Uterus (tissue), 4 donors: Measurements from ENCODE around the gene CFAP20DC. TPM values are rescaled to one million over a fixed set of nuclear protein-coding genes. Genes with fewer than 3 reads are reported as not detected.

Experiments
- DNase-seq, 2 donors: peaks; one replicate each; pipeline ENCODE4 v3.0.0-alpha.2; 2019 to 2020
- H3K27ac ChIP-seq, 2 donors: fragments of 200-600 bp; sonication (generic); 1 replicate in 1 of 2; 2 replicates in 1 of 2; pipeline ENCODE4 v1.5.1; 2016 to 2018
- H3K27me3 ChIP-seq, 2 donors: fragments of 200-600 bp; sonication (generic); one replicate each; pipeline ENCODE4 v1.5.1; 2018 to 2019; ENCODE audit warnings: control low read depth in 1 of 2
- H3K36me3 ChIP-seq, 2 donors: fragments of 200-600 bp; sonication (generic); one replicate each; pipeline ENCODE4 v1.5.1; 2019; ENCODE audit warnings: control low read depth in 1 of 2
- H3K4me1 ChIP-seq, 2 donors: fragments of 200-600 bp; sonication (generic); one replicate each; pipeline ENCODE4 v1.5.1; 2018 to 2019; ENCODE audit warnings: control low read depth in 1 of 2
- H3K4me3 ChIP-seq, 2 donors: fragments of 200-600 bp; sonication (generic); 1 replicate in 1 of 2; 2 replicates in 1 of 2; pipeline ENCODE4 v1.5.1; 2018 to 2019; ENCODE audit warnings: mild to moderate bottlenecking in 1 of 2
- H3K9me3 ChIP-seq, 2 donors: fragments of 200-600 bp; sonication (generic); one replicate each; pipeline ENCODE4 v1.5.1; 2019; ENCODE audit warnings: control low read depth in 1 of 2
- CTCF ChIP-seq, 4 experiments: fragments of 200-600 bp in 2 of 4; fragments of 450-650 bp in 2 of 4; sonication (generic) in 2 of 4; IDR thresholded peaks; one replicate each; pipeline ENCODE4 v1.5.1; 2016 to 2019; ENCODE audit warnings: antibody characterized with exemption in 4 of 4, mild to moderate bottlenecking in 2 of 4, moderate library complexity in 1 of 4
- POLR2A ChIP-seq, 2 donors: fragments of 450-650 bp; IDR thresholded peaks; one replicate each; pipeline ENCODE4 v1.6.1; 2016; ENCODE audit warnings: antibody characterized with exemption in 2 of 2, mild to moderate bottlenecking in 1 of 2, moderate library complexity in 1 of 2
- intact Hi-C: fragments of 100-400 bp; cut with DNase I; formaldehyde crosslinking; loops from one replicate; pipeline ENCODE4 v1.15.1; 2023; ENCODE audit warnings: low total_unique reads
- total RNA-seq, 4 donors: library from RNA; depleted of rRNA in 3 of 4; stranded (reverse); fragments of >200 nt in 3 of 4; gene quantifications; one replicate each; pipeline versions ENCODE4 v1.1.0 to v1.2.4, GENCODE V29; 2014 to 2023
- donor health status: DM: yes; HTN: yes; CAD: no.

The CFAP20DC gene
- total RNA-seq, 4 donors from 2014 or later = under 0.01 to 5.1 TPM; not detected in 2

- no peaks in the 10 kb centered on the region for H3K27me3 ChIP-seq
- intact Hi-C loops = no loop called here
- no peaks in the 10 kb centered on the region for H3K9me3 ChIP-seq
- H3K4me3 ChIP-seq = no peak overlapping the region
- no peaks in the 10 kb centered on the region for H3K36me3 ChIP-seq
- no peak for DNase-seq
- H3K4me1 ChIP-seq = no peaks in the 10 kb centered on the region
- no peak overlapping the region for H3K27ac ChIP-seq
- TF ChIP-seq POLR2A (IDR thresholded peaks at IDR 0.05) (no peak), CTCF (IDR thresholded peaks at IDR 0.05) (no peak)
These were observed 6.4 kb downstream of the CFAP20DC start for GRCh38 chr3:59043391-59043790.

- H3K27ac ChIP-seq = no peak overlapping the region
- intact Hi-C loops = no loop called here
- DNase-seq = no peak
- no peaks in the 10 kb centered on the region for H3K27me3 ChIP-seq
- no peak overlapping the region for H3K4me3 ChIP-seq
- H3K9me3 ChIP-seq = no peaks in the 10 kb centered on the region
- H3K4me1 ChIP-seq = no peaks in the 10 kb centered on the region
- no peaks in the 10 kb centered on the region for H3K36me3 ChIP-seq
- TF ChIP-seq POLR2A (IDR thresholded peaks at IDR 0.05) = no peak
- TF ChIP-seq CTCF (IDR thresholded peaks at IDR 0.05) = no peak
These were observed 8.9 kb downstream of the CFAP20DC start for GRCh38 chr3:59040902-59041301.

GRCh38 chr3:59027607-59028006 lies 22.2 kb downstream of the CFAP20DC start:
- intact Hi-C loops = no loop called here
- H3K27ac ChIP-seq = no peak overlapping the region
- H3K9me3 ChIP-seq = no peaks in the 10 kb centered on the region
- H3K4me3 ChIP-seq = no peak overlapping the region
- no peaks in the 10 kb centered on the region for H3K27me3 ChIP-seq
- TF ChIP-seq CTCF (IDR thresholded peaks at IDR 0.05) = no peak
- TF ChIP-seq POLR2A (IDR thresholded peaks at IDR 0.05) = no peak
- DNase-seq = no peak
- H3K4me1 ChIP-seq = no peaks in the 10 kb centered on the region
- H3K36me3 ChIP-seq = no peaks in the 10 kb centered on the region

- intact Hi-C loops = no loop called here
- no peak for TF ChIP-seq POLR2A (IDR thresholded peaks at IDR 0.05)
- no peak for TF ChIP-seq CTCF (IDR thresholded peaks at IDR 0.05)
- H3K27ac ChIP-seq = no peak overlapping the region
- no peaks in the 10 kb centered on the region for H3K9me3 ChIP-seq
- no peaks in the 10 kb centered on the region for H3K4me1 ChIP-seq
- H3K27me3 ChIP-seq = no peaks in the 10 kb centered on the region
- DNase-seq = no peak
- no peaks in the 10 kb centered on the region for H3K36me3 ChIP-seq
- H3K4me3 ChIP-seq = no peak overlapping the region
These were observed 26.2 kb downstream of the CFAP20DC start for GRCh38 chr3:59023612-59024011.

- H3K4me1 ChIP-seq = no peaks in the 10 kb centered on the region
- no peaks in the 10 kb centered on the region for H3K9me3 ChIP-seq
- no peak for TF ChIP-seq POLR2A (IDR thresholded peaks at IDR 0.05)
- no peak for TF ChIP-seq CTCF (IDR thresholded peaks at IDR 0.05)
- no peak overlapping the region for H3K27ac ChIP-seq
- H3K27me3 ChIP-seq = no peaks in the 10 kb centered on the region
- H3K4me3 ChIP-seq = no peak overlapping the region
- H3K36me3 ChIP-seq = no peaks in the 10 kb centered on the region
- intact Hi-C loops = no loop called here
- no peak for DNase-seq
These were observed 32.2 kb downstream of the CFAP20DC start for GRCh38 chr3:59017617-59017984.
